CMK (cell line): ENCODE data around the gene RUSC1.
"Not testable (repeated sequence)": the region's sequence is repeated elsewhere in the genome, so short reads cannot be mapped to it uniquely, and the experiment has no call there.

ENCODE experiments used
- DNase-seq: peaks from one replicate; pipeline ENCODE4 v3.0.0-alpha.2; 2010; ENCODE audit warnings: low read depth

The RUSC1 gene

GRCh38 chr1:155324037-155324716, 3.5 kb downstream of the RUSC1 start:
- DNase-seq: peak; percentile 93

- DNase-seq: no peak
These were observed 4.3 kb downstream of the RUSC1 start for GRCh38 chr1:155324717-155325602.

DNA sequence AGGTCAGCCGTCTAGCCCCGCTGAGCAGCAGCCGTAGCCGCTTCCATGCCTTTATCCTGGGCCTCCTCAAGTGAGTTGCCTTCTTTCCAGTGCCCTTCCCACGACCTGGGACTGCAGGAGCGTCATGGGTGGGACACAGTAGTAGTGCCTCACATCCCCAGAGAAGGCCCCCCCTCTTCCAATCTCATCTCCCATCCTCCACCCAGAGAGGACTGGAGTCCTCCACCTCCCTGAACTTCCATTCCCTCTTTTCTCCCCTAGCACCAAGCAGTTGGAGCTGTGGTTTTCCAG, 4.9 kb downstream of the RUSC1 start:
- no peak for DNase-seq

- no peak for DNase-seq
These were observed 5.4 kb downstream of the RUSC1 start for GRCh38 chr1:155326020-155326526.

GRCh38 chr1:155326631-155327037, 5.9 kb downstream of the RUSC1 start:
- DNase-seq: no peak

DNA sequence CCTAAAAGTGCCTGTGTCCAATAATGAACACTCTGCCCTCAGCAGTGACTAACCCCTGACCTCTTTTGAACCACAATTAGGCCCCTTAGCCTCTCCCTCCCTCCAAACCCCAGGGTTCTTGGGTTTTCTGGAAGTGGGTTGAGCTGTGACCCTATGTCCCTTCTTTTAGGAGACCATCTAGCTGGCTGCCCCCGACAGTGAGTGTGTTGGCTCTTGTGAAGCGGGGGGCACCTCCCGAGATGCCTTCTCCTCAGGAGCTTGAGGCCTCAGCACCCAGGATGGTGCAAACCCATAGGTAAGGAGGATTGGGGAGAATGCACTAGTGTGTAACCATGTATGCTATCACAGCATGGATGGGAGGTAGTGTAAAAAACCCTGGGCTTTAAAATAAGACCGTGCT, 7.3 kb downstream of the RUSC1 start:
- no peak for DNase-seq

DNA sequence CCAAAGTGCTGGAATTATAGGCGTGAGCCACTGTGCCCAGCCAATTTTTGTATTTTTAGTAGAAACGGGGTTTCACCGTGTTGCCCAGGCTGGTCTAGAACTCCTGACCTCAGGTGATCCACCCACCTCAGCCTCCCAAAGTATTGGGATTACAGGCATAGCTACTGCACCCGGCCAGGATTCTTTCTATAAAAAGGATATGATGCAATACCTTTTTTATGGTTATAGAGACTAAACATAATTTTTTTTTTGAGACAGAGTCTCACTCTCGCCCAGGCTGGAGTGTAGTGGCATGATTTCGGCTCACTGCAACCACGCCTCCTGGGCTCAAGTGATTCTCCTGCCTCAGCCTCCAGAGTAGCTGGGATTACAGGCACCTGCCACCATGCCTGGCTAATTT, 8.2 kb downstream of the RUSC1 start:
- DNase-seq: not testable (repeated sequence)

GRCh38 chr1:155329980-155330598, 9.4 kb downstream of the RUSC1 start:
- DNase-seq: no peak

DNA sequence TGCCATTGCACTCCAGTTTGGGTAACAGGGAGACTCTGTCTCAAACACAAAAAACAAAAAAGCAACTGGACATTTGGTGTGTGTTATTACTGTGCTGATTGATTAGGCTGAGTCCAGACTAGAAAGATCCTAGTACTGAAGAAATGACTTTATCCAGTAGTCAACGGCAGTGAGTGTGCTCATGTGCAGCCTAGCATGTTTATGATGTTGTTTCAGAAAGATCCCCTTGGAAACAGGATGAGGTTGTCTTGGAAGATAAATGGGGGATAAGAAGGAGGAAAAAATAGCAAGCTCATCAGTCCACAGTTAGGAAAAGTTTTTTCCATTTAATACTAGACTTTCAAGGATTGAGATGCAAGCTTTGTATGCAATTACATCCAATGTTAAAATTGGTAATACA, 14.3 kb downstream of the RUSC1 start:
- no peak for DNase-seq

- DNase-seq: no peak
These were observed 18.9 kb downstream of the RUSC1 start for GRCh38 chr1:155339515-155340097.

DNA sequence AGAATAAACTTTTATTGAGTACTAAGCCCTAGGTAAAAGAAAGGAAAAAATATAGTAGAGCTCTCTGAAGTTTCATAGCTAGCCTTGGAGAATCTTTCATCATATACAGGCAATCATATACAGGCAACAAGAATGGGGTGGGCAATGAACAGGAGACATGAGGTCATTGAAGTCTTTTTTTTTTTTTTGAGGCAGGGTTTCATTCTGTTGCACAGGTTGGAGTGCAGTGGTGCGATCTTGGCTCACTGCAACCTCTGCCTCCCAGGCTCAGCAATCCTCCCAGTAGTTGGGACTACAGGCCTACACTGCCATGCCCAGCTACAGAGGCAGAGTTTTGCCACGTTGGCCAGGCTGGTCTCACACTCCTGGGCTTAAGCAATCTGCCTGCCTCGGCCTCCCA, 22.1 kb downstream of the RUSC1 start:
- no peak for DNase-seq

DNA sequence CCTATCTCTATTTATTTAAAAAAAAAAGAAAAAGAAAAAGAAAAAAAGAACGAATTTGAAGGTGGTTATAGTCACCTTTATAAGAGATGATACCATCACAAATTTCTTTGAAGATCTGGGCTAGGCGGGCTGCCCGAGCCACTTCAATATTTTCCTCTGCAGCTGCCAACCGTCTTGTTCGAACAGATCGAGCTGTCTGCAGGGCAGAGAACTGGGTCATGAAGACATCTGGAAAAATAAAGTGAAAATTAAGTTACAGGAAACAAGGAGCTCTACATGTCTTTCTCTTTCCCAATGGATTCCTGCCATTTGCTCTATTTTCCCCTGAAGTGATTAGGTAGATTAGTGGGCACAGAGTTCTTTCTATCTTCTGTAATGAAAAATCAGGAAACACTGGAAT, 31.9 kb downstream of the RUSC1 start:
- DNase-seq: no peak

DNA sequence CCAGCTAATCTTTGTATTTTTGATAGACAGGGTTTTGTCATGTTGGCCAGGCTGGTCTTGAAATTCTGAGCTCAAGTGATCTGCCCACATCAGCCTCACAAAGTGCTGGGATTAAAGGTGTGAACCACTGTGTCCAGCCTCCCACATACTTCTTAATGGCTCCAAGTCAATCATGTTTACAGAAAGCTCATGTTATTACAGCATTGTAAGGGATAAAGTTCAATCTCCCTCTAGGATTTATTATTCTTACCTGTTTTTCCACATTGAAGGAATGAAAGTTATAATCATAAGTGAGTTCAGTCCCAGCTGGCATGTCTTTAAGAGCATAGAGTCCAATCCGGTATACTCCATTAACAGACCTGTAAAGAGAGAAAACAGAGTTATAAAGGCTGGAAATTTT, 39.4 kb downstream of the RUSC1 start:
- DNase-seq: no peak

- DNase-seq: no peak
These were observed 58.5 kb downstream of the RUSC1 start for GRCh38 chr1:155379180-155379579.

- DNase-seq: no peak
These were observed 59.0 kb downstream of the RUSC1 start for GRCh38 chr1:155379631-155380090.
